ENCODE measurements around the gene FAM83C.

- TF ChIP-seq POLR2AphosphoS5 (IDR thresholded peaks at IDR 0.05; ENCODE audit: low read depth, low read length) (no peak), CTCF (IDR thresholded peaks at IDR 0.05 in 2 of 3, conservative IDR thresholded peaks at IDR 0.05 in 1 of 3; ENCODE audit: borderline replicate concordance in 1 of 3, insufficient read depth in 1 of 3, low read depth in 2 of 3, low read length in 2 of 3) (no peak)
Observed at GRCh38 chr20:35257175-35257909, 34.9 kb downstream of the FAM83C start.
